HUES64 (cell line): Measurements from ENCODE around the gene NLRC5.
"Not testable (repeated sequence)": the region's sequence is repeated elsewhere in the genome, so short reads cannot be mapped to it uniquely, and the experiment has no call there.

ENCODE experiments used
- H3K27ac ChIP-seq: 2 replicates; pipeline ENCODE4 v1.7.0; 2013; ENCODE audit warnings: low read depth, low read length, inconsistent platforms
- H3K27me3 ChIP-seq: 2 replicates; pipeline ENCODE4 v1.6.1; 2013; ENCODE audit warnings: mild to moderate bottlenecking, low read length; ENCODE audit not compliant: insufficient read depth
- H3K36me3 ChIP-seq: 2 replicates; pipeline ENCODE4 v1.6.1; 2013; ENCODE audit warnings: mild to moderate bottlenecking, low read length; ENCODE audit not compliant: insufficient read depth
- H3K4me1 ChIP-seq: 2 replicates; pipeline ENCODE4 v1.6.1; 2013; ENCODE audit warnings: mild to moderate bottlenecking, low read length, moderate library complexity; ENCODE audit not compliant: insufficient read depth
- H3K4me3 ChIP-seq: 2 replicates; pipeline ENCODE4 v1.5.1; 2013; ENCODE audit warnings: mild to moderate bottlenecking, low read length, moderate library complexity
- H3K9ac ChIP-seq: 2 replicates; pipeline ENCODE4 v1.6.1; 2013; ENCODE audit warnings: mild to moderate bottlenecking, low read depth, low read length
- H3K9me3 ChIP-seq: 2 replicates; pipeline ENCODE4 v1.6.1; 2013; ENCODE audit warnings: low read depth, low read length; ENCODE audit not compliant: insufficient read depth
- WGBS: fragments of 150-250, 120-280 bp; methylation state at CpG from one replicate; pipeline ENCODE4 v1.1.7; 2013; ENCODE audit warnings: missing lambda C conversion rate; 5-methylcytosine and 5-hydroxymethylcytosine counted together

The NLRC5 gene

DNA sequence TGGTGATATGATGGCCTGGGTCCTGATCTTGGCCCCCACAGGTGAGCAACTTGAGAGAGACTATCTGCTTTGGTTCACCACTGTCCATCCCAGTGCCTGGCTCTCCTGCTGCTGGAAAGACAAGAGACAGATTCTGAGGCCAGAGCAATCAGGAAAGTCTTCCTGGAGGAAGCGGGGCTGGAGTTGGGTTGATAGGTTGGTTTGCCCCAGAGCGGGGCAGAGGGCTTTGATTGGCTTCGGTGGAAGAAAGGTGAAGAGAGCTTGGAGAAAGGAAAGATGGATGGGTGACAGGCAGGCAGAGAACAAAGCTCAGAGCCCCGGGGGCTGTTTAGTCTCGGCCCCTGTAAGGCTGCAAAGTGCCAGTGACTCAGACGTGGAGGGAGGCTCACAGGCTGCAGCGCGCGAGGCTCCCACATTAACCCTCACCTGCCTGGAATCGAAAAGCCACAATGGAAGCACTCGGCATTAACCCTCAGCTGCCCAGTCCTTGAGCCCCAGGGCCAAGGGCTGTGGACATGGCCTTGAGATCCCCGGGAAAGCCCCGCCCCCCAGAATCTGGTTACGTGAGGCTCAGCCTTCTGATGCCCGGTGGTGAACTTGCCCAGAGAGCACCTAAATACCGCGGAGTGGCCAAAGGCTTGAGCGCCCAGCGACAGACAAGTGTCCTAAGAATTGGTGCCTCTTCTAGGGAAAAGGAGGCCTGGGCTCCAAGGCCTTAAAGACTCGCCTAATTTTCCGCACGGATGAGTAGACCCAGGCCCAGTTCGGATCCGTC is 102.0 kb downstream of the NLRC5 start:
- H3K4me1 ChIP-seq: no peaks in the 10 kb centered on the region
- no peaks in the 10 kb centered on the region for H3K36me3 ChIP-seq
- no peak overlapping the region for H3K27ac ChIP-seq
- H3K4me3 ChIP-seq: peak overlapping the region; percentile 80
- peaks cover 29% of the 10 kb centered on the region for H3K27me3 ChIP-seq
- WGBS: 4% methylated on average over 24 of the region's 24 CpGs
- H3K9me3 ChIP-seq: no peaks in the 10 kb centered on the region
- H3K9ac ChIP-seq: no peak overlapping the region; the same call in 1 of the 2 replicates

GRCh38 chr16:57091975-57092785 is 102.8 kb downstream of the NLRC5 start, which contains the start of gene CPNE2:
CPNE2 (plus strand) TSS chr16:57092583; CDS start chr16:57110743, 18,160 bp downstream.
- H3K27me3 ChIP-seq: peaks cover 29% of the 10 kb centered on the region
- H3K4me1 ChIP-seq: no peaks in the 10 kb centered on the region
- peak within 1 kb of the TSS; percentile 80 for H3K4me3 ChIP-seq
- under 1% methylated on average over 100 of the region's 100 CpGs for WGBS
- H3K27ac ChIP-seq: no peak within 1 kb of the TSS
- H3K9ac ChIP-seq: peak within 1 kb of the TSS; percentile 71
- H3K9me3 ChIP-seq: no peaks in the 10 kb centered on the region
- H3K36me3 ChIP-seq: no peaks in the 10 kb centered on the region

- no peaks in the 10 kb centered on the region; the same call in 1 of the 2 replicates for H3K4me1 ChIP-seq
- peaks cover 29% of the 10 kb centered on the region for H3K27me3 ChIP-seq
- no peaks in the 10 kb centered on the region for H3K9me3 ChIP-seq
- no peak overlapping the region for H3K27ac ChIP-seq
- H3K4me3 ChIP-seq: peak overlapping the region; percentile 80
- H3K9ac ChIP-seq: peak overlapping the region; percentile 71; the same call in 1 of the 2 replicates
- H3K36me3 ChIP-seq: no peaks in the 10 kb centered on the region
- WGBS: under 1% methylated on average over 53 of the region's 53 CpGs
Measured at GRCh38 chr16:57092786-57093411, 103.5 kb downstream of the NLRC5 start.

DNA sequence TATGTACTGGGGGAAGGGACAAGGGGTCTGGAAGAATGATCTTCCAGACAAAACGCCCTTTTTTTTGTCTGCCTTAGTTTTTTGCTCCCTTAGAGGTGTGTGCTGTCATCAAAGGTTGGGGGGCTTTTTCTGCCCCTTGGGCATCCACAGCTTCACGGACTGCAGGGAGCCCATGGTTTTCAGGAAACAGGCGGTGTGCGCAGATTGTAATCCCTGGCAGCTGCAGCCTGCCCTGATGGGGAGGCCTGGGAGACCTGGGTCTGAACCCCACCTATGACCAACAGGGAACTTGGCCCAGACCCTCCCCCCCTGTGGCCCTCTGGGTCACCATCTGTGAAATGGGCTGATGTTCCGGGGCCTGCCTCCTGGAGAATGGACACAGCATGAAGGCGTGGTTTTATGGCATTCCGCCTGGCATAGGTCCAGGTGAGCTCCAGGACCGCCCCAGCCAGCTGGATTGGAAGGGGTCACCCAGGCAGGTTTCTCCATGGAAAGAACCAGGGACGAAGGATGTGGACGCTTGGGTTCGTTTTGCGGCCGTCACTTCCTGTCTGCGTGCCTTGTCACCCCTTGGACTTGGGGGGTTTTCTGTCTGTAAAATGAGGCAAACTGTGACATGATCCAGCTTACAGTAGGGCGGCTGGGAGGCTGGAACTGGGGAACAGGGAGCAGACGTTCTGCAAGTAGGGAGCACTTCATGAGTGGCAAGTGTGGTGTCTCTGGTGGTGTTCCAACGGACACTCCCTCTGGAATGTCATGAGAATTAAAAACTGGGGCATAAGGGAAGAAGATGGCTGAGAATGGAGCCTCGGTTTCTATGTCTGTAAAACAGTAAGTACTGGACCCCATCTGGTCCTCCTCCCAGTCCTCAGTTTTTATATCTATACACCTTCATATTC is 104.6 kb downstream of the NLRC5 start:
- 88% methylated on average over 17 of the region's 18 CpGs for WGBS
- H3K9ac ChIP-seq: no peak overlapping the region
- H3K4me1 ChIP-seq: no peaks in the 10 kb centered on the region; the same call in 1 of the 2 replicates
- H3K4me3 ChIP-seq: peak overlapping the region; percentile 80
- no peaks in the 10 kb centered on the region for H3K9me3 ChIP-seq
- H3K27me3 ChIP-seq: peaks cover 29% of the 10 kb centered on the region
- no peak overlapping the region for H3K27ac ChIP-seq
- H3K36me3 ChIP-seq: no peaks in the 10 kb centered on the region

DNA sequence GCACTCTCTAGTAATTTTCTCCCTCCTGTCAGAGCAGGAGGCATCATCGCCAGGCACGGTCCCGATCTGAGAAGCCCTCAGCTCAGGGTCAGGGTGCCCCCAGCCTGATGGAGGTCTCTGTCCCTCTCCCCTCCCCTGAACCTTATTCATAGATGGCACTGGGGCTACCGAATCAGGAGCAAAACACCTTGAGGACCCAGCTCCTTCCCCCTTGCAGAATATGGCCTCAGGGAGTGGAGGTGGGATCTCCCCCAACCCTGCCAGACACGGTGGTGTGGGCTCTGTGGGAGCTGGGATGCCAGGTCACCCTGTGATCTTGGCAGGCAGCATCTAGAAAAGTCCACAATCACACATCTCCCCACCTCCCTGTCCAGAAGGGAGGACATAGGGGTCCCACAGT is 105.6 kb downstream of the NLRC5 start:
- Histone ChIP-seq H3K27ac (no peak overlapping the region), H3K27me3 (peaks cover 29% of the 10 kb centered on the region)
- 83% methylated on average over 5 of the region's 5 CpGs for WGBS

DNA sequence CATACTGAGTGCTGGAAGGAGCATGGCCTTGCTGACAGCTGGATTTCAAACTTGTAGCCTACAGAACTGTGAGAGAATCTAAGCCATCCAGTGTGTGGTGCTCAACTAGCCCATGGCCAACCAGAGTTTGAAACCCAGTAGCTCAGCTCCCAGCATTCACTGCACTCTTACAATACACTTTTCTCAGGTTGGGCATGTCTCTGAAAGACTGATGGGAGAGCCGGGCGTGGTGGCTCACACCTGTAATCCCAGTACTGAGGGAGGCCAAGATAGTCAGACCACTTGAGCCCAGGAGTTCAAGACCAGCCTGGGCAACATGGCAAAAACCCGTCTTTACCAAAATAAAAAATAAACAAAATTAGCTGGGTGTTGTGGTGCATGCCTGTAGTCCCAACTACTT is 106.8 kb downstream of the NLRC5 start:
- no peaks in the 10 kb centered on the region; the same call in 1 of the 2 replicates for H3K4me1 ChIP-seq

More for the DNA sequence above, 105.6 kb downstream of the NLRC5 start:
- H3K9me3 ChIP-seq: no peaks in the 10 kb centered on the region
- H3K36me3 ChIP-seq: no peaks in the 10 kb centered on the region
- H3K4me1 ChIP-seq: no peaks in the 10 kb centered on the region; the same call in 1 of the 2 replicates
- no peak overlapping the region for H3K4me3 ChIP-seq
- no peak overlapping the region for H3K9ac ChIP-seq

GRCh38 chr16:57096793-57097192 is 107.4 kb downstream of the NLRC5 start:
- Histone ChIP-seq H3K27ac (no peak overlapping the region), H3K4me1 (no peaks in the 10 kb centered on the region; the same call in 1 of the 2 replicates), H3K36me3 (no peaks in the 10 kb centered on the region), H3K27me3 (peaks cover 17% of the 10 kb centered on the region), H3K9ac (no peak overlapping the region), H3K4me3 (no peak overlapping the region), H3K9me3 (no peaks in the 10 kb centered on the region)
- 92% methylated on average over 2 of the region's 2 CpGs for WGBS

More for the DNA sequence above, 106.8 kb downstream of the NLRC5 start:
- WGBS: 99% methylated on average over 3 of the region's 3 CpGs
- no peak overlapping the region for H3K4me3 ChIP-seq
- H3K9ac ChIP-seq: no peak overlapping the region
- H3K9me3 ChIP-seq: no peaks in the 10 kb centered on the region
- H3K27ac ChIP-seq: no peak overlapping the region
- H3K36me3 ChIP-seq: no peaks in the 10 kb centered on the region
- peaks cover 22% of the 10 kb centered on the region for H3K27me3 ChIP-seq

- peaks cover 10% of the 10 kb centered on the region for H3K27me3 ChIP-seq
- no peaks in the 10 kb centered on the region for H3K9me3 ChIP-seq
- WGBS: 83% methylated on average over 14 of the region's 14 CpGs
- no peak overlapping the region for H3K4me3 ChIP-seq
- peaks cover under 1% of the 10 kb centered on the region for H3K4me1 ChIP-seq
- no peaks in the 10 kb centered on the region for H3K36me3 ChIP-seq
- no peak overlapping the region for H3K27ac ChIP-seq
- no peak overlapping the region for H3K9ac ChIP-seq
Measured at GRCh38 chr16:57098188-57098841, 109.0 kb downstream of the NLRC5 start.

DNA sequence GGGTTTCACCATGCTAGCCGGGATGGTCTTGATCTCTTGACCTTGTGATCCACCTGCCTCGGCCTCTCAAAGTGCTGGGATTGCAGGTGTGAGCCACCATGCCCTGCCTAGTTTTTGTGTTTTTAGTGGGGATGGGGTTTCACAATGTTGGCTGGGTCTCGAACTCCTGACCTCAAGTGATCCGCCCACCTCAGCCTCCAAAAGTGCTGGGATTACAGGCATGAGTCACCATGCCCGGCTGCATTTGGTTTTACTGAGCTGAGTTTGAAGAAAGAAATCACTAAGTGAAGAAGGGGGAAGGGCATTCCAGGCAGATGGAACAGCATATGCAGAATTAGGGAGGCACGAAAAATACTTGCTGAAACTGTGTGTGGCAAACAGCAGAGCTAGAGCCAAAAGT is 110.6 kb downstream of the NLRC5 start:
- WGBS: 83% methylated on average over 6 of the region's 6 CpGs
- not testable (repeated sequence) for H3K27ac ChIP-seq, H3K36me3 ChIP-seq, H3K9ac ChIP-seq, H3K4me3 ChIP-seq, H3K27me3 ChIP-seq, H3K9me3 ChIP-seq, H3K4me1 ChIP-seq

DNA sequence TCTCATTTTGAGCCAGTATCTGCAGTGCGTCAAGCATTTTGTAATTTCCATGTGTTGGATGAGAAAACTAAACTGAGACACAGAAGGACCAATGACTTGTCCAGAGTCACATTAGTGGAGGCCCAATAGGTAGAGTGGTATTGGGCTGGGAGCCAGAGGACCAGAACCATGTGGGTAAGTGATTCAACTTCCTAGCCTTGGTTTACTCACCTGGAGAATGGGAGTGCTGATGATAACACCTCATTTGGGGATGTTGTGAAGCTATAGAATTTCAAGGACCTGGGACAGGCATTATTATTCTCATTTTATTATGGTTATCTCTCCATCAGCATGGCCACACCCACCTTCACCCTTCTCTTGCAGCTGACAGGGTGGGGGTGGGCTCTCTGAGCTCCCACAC is 111.1 kb downstream of the NLRC5 start:
- no peak overlapping the region for H3K27ac ChIP-seq
- 97% methylated on average over 1 of the region's 1 CpG for WGBS
- H3K9ac ChIP-seq: no peak overlapping the region
- no peaks in the 10 kb centered on the region for H3K27me3 ChIP-seq
- no peaks in the 10 kb centered on the region for H3K36me3 ChIP-seq
- no peak overlapping the region for H3K4me3 ChIP-seq
- no peaks in the 10 kb centered on the region for H3K9me3 ChIP-seq
- peaks cover 3% of the 10 kb centered on the region for H3K4me1 ChIP-seq
